CD4-positive, alpha-beta T cell treated with Interleukin-4 for 1 hour (primary cell): ENCODE data around the gene SLC8B1.

Source experiments
- DNase-seq, 2 donors: peaks; one replicate each; pipeline ENCODE4 v3.0.0-alpha.2; 2020 to 2022

SLC8B1 gene

DNA sequence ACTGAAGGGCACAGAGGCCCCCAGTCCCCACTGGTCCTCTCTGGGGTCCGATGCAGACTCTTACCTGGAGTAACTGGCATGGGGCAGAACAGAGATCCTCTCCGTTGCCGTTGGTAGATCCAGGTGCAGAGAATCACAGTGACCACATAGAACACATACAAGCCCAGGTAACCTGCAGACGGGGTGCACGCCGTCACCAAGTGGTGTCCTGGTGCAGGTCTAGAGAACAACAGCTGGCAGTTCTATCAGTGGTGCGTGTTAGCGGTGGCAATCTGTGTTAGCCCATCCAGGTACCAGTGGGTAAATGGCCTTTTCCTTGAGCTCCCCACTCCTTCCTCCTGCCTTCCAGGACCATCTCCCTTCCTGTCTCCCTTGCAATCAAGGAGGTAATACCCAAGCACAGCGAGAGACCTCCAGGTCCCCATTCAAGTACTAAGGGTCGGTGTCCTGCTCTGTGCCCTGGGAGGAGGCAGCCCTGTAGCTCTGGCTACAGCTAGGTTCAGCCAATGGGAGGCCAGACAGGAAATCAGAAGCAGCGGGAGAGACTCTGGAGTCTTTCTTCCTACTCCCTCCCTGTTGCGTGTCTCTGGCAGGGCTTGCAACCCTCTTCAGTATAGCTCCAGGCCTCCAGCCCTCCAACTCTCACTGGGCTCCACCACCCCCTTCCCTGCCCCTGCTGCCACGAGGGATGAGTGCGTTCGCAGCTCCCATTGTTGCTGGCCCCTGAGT lies 15.8 kb downstream of the SLC8B1 start:
- no peak for DNase-seq

DNA sequence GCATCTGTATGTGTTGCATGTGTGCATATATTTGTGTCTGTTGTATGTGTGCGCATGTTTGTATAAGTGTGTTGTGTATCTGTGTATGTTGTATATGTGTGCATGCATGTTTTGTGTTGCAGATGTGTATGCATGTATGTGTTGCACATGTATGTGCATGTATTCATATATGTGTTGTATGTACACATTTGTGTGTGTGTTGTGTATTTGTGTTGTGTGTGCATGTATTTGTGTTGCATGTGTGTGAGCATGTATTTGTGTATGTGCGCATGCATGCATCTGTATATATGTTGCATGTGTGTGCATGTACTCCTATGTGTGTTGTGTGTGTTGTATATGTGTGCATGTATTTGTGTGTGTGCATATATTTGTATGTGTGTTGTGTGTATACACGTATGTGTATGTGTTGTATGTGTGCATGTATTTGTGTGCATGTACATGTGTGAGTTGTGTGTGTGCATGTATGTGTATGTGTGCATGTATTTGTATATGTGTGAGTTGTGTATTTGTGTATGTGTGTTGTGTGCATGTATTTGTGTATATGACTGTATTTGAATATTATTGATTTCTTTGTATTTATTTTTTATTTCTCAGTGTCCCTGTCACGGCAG lies 16.8 kb downstream of the SLC8B1 start:
- no peak for DNase-seq

DNA sequence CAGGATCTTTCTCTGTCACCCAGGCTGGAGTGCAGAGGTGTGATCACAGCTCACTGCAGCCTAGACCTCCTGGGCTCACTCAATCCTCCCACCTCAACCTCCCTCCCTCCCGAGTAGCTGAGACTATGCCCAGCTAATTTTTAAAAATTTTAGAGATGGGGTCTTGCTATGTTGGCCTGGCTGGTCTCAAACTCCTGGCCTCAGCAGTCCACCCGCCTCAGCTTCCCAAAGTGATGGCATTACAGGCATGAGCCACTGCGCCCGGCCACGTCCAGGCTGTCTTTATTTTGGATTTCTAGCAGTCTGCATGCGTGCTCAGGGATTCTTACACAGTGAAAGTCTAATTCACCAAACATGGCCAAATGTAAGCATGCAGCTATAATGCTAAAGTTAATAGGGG lies 17.8 kb downstream of the SLC8B1 start:
- no peak for DNase-seq

GRCh38 chr12:113316155-113316554 lies 18.8 kb downstream of the SLC8B1 start:
- no peak for DNase-seq

- DNase-seq: no peak
Measured at GRCh38 chr12:113315358-113315757, 19.6 kb downstream of the SLC8B1 start.

DNA sequence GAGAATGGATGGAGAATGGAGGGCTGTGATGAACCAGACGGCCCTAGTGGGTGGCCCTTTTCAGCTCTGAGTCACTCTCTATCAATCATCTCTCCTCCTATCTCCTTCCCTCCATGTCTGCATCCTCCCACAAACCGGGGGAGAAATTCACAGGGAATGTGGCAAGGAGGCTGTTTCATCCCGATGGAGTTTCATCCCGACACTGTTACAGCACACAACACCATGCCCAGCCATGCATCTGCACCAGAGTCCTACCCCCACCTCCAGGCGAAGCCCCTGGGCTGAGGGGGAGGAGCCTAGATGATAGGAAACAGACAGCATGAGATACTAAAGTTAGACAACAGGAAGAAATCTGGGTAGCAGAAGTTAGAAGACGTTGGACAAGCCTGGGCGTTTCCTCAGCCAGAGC lies 20.8 kb downstream of the SLC8B1 start:
- no peak for DNase-seq

- no peak for DNase-seq
Measured at GRCh38 chr12:113310489-113310888, 24.4 kb downstream of the SLC8B1 start.

DNA sequence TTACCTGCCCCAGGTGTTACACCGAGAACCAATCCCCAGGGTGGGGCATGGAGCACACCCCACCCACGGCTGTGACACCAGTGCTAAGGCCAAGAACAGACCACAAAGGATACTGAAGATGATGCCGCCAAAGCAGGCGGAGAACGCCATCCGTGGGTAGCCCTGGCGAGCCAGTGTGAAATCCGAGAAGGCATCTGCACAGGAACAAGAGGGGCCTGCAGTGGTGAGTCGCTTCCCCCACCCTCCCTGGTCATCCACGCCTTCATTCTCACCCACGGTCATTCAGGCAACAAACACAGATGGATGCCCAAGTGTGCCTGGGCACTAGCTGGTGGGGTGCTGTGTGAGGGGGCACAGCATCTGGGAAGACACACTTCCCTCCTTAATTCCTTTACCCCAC lies 28.5 kb downstream of the SLC8B1 start:
- DNase-seq: no peak

DNA sequence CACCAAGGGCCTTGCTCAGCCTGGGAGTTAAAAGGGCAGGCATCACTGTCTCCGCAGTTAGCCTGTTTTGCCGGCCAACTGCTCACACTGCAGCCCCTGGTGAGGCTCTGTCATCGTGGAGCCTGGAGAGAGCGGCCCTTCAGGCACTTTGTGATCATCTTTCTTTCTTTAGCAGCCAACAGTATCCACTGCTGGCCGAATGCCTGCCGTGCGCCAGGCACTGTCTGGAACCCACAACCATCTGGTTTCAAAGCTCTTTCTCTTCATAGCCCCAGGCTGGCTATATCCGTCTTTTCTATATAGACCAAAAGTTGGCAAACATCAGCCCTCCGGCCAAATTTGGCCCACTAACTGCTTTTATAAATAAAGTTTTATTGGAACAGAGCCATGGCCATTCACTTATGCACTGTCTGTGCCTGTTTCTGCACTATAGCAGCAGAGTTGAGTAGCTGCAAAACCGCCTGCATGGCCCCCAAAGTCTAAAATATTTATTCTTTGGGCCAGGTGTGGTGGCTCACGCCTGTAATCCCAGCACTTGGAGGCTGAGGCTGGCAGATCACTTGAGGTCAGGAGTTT lies 29.5 kb downstream of the SLC8B1 start:
- no peak for DNase-seq

GRCh38 chr12:113302886-113303640 lies 31.8 kb downstream of the SLC8B1 start:
- peak; percentile 31 to 55 for DNase-seq

DNA sequence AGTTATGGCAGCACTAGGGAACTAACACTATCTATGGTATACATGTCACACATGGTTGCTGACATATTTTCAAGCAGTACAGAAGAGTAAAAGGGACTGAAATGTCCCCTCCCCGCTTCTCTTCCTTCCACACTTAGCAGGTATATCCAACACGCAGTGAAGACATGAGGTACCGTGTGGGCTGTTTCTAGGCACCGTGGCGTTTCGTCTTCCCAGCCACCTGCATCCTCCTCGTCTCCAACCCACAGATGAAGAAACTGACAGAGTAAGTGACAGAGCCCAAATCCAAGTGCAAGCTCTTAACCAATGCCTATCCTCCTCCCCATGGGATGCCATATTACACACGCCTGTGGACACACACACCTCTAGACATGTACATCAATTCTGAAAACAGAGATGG lies 32.4 kb downstream of the SLC8B1 start:
- no peak for DNase-seq

DNA sequence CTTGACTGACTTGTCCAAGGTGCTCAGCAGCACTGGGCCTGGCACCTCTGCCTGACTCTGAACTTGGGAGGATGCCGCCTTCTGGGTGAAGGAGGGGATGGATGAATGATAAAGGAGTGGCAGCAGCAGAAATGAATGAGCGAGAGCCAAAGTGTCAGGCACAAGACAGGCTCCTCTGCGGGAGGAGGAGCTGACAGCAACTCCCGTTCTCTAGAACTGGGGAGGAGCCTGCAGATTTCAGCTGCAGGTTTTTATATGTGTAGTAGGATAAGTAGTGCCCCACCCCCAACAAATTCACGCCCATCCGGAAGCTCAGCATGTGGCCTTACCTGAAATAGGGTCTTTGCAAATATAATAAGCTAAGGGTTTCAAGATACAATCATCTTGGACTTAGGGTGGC lies 33.1 kb downstream of the SLC8B1 start:
- no peak for DNase-seq

GRCh38 chr12:113299619-113300237 lies 35.2 kb downstream of the SLC8B1 start:
- no peak for DNase-seq

DNA sequence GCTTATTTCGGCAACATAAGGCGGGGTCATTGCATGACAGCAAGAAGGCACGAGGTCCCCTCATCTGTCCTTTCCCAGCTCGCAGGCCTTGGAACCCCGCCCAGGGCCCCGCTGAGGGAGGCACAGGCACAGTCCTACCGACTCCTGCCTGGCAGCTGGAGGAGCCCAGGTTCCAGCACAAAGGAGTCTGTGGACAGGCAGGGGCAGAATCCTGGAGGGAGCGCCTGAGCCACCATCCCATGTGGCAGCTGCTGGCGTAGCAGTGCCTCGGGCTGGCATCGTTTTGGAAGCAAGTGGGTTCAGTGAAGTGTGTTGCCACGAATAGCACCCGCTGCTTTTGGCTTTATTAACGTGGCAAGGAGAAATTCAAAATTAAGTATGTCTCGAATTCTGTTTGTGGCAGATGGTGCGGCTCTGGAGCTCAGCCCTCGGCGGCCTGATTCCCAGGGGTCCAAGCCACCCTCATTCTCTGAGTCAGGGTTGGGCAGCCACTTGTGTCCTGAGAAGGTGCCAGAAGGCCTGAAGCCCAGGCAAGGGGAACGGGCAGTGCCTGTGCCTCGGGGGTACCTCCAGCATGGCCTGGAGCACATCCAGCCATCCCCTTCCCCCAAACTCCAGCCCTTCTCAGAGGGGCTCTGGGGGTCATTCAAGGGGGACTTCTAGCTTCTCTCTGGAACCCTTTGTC lies 35.9 kb downstream of the SLC8B1 start:
- no peak for DNase-seq

DNA sequence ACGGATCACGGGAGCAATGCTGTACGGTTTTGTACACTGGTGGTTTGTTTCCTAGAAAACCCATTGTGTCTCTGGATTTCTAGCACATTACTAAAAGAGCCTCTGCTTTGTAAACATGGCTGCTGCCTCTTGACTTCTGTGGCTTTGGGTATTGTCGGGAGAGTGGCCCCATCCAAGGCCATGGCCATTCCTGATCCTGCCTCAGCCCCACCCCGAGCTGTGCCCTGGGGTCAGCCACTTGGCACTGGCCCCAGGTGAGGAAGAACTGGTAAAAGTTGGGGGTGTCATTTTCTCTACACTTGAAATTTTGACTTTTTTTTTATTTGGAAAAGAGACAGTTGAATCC lies 36.5 kb downstream of the SLC8B1 start:
- no peak for DNase-seq

GRCh38 chr12:113297621-113298471 lies 37.1 kb downstream of the SLC8B1 start:
- DNase-seq: no peak

GRCh38 chr12:113297214-113297587 lies 37.7 kb downstream of the SLC8B1 start:
- no peak for DNase-seq

- DNase-seq: no peak
Measured at GRCh38 chr12:113296557-113297213, 38.2 kb downstream of the SLC8B1 start.

DNA sequence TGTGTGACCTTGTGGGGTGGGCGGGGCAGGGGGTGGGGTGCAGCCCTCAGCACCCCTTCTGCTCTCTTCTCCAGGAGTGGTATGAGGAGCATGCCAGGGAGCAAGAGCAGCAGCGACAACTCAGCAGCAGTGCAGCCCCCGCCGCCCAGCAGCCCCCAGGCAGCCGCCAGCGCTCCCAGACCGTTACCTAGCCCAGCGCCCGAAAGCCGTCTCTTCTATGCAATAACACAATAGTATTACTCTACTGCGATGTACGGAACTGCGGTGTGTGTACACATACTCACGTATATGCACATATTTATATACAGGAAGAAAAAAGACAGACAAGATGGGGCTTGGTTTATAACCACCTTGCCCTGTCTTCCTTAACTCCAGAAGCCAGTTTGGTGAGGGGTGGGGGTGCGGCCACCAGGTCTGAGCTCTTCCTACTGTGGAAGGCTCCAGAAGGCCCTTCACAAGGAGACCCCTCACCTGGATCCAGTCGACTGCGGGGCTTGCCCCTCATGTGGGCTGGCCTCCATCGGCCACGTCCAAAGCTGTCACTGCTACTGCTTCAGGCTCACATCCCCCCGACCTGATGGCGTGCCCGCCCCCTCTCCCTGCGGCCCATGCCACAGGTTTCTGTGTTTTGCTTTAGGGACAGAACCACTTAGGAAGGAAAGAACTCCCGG lies 38.9 kb downstream of the SLC8B1 start:
- DNase-seq: no peak

DNA sequence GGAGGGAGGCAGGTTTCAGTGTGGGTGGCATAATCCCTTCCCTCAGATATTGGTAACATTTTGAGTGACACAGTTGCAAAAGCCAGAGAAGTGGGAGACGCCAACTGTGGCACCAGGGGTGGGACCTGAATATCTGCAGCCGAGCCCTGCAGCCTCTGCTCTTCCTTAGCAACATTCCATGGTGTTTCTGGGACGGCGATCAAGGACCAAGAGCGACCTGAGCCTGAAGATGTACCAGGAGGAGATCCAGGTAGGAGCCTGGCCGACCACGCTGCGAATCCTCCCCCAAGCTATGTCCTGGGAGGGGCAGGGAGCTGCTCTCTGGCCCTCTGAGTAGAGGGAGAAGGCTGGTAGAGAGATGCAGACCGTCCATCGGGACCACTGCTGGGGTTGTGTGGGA lies 41.8 kb downstream of the SLC8B1 start:
- no peak for DNase-seq

DNA sequence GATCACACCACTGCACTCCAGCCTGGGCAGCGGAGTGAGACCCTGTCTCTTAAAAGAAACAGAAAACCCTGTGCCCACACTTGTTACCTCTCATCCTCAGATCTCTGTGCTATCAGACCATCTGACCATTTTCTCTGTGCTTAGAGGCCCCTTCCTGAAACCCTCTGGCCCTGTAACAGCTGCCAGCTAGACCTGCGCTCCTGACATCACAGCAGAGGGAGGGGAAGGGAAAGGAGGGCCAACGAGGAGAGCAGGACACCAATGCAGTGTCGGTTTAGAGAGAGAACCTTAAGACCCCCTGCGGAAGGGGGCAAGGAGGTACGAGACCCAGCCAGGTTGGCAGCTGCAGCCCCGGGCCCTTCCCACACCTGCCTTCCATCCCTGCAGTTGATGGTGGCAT lies 42.4 kb downstream of the SLC8B1 start:
- no peak for DNase-seq
